Spleen (tissue), 11 donors: ENCODE results near the gene LRPPRC. TPM values are rescaled to one million over a fixed set of nuclear protein-coding genes. Genes with fewer than 3 reads are reported as not detected.

ENCODE experiments used
- DNase-seq: peaks from one replicate; pipeline ENCODE4 v3.0.0-alpha.2; 2020
- H3K27ac ChIP-seq, 8 donors: fragments of 200-600 bp; sonication (generic) in 7 of 8; 1 replicate in 4 of 8; 2 replicates in 4 of 8; pipeline versions ENCODE4 v1.5.0 to v1.8.0; 2016 to 2021; ENCODE audit warnings: inconsistent platforms in 4 of 8, mild to moderate bottlenecking in 4 of 8, moderate library complexity in 1 of 8
- H3K27me3 ChIP-seq, 7 donors: fragments of 200-600 bp; sonication (generic) in 6 of 7; replicated peaks in 1 of 7; 1 replicate in 4 of 7; 2 replicates in 3 of 7; pipeline versions ENCODE4 v1.5.0 to v1.8.0; 2016 to 2021; ENCODE audit warnings: inconsistent platforms in 3 of 7, mild to moderate bottlenecking in 1 of 7
- H3K36me3 ChIP-seq, 6 donors: fragments of 200-600 bp; sonication (generic) in 5 of 6; 1 replicate in 4 of 6; 2 replicates in 2 of 6; pipeline versions ENCODE4 v1.5.0 to v1.8.0; 2016 to 2021; ENCODE audit warnings: inconsistent platforms in 2 of 6
- H3K4me1 ChIP-seq, 6 donors: fragments of 200-600 bp; sonication (generic) in 5 of 6; 1 replicate in 3 of 6; 2 replicates in 3 of 6; pipeline versions ENCODE4 v1.5.0 to v1.8.0; 2016 to 2021; ENCODE audit warnings: inconsistent platforms in 3 of 6
- H3K4me3 ChIP-seq, 8 donors: fragments of 200-600 bp; sonication (generic) in 7 of 8; 1 replicate in 4 of 8; 2 replicates in 4 of 8; pipeline versions ENCODE4 v1.5.0 to v1.8.0; 2016 to 2021; ENCODE audit warnings: inconsistent platforms in 4 of 8, mild to moderate bottlenecking in 4 of 8, moderate library complexity in 2 of 8
- H3K9me3 ChIP-seq, 8 donors: fragments of 200-600 bp; sonication (generic) in 7 of 8; 1 replicate in 4 of 8; 2 replicates in 4 of 8; pipeline versions ENCODE4 v1.5.0 to v1.8.0; 2016 to 2021; ENCODE audit warnings: inconsistent platforms in 4 of 8
- POLR2A ChIP-seq, 3 donors: fragments of 450-650 bp; IDR thresholded peaks; one replicate each; pipeline ENCODE4 v1.5.1; 2017; ENCODE audit warnings: antibody characterized with exemption in 3 of 3, mild to moderate bottlenecking in 1 of 3
- POLR2AphosphoS5 ChIP-seq, 3 donors: sonication (generic); formaldehyde crosslinking; IDR thresholded peaks; one replicate each; pipeline ENCODE4 v1.5.1; 2017; ENCODE audit warnings: antibody characterized with exemption in 3 of 3
- WGBS, 5 donors: extraction: QIAGEN DNeasy Blood & Tissue Kit in 3 of 5; methylation state at CpG; one replicate each; pipeline versions ENCODE4 v1.1.5 to v1.1.7; 2013 to 2018; 5-methylcytosine and 5-hydroxymethylcytosine counted together
- intact Hi-C: fragments of 100-400 bp; cut with DNase I; formaldehyde crosslinking; loops from one replicate; pipeline ENCODE4 v1.15.0; 2023; ENCODE audit warnings: low total_unique reads
- polyA plus RNA-seq, 3 donors: library from polyadenylated mRNA; stranded (reverse); fragments of 200-250 nt; gene quantifications; one replicate each; pipeline ENCODE4 v1.2.1, GENCODE V29; 2013
- total RNA-seq, 7 donors: library from RNA; depleted of rRNA in 3 of 7; stranded (reverse); fragments of >200 nt in 3 of 7; fragmentation: NEBNext Ultra II Directional in 4 of 7; extraction: Animal tissue kit (Norgen Biotek cat#: 25700) in 4 of 7; gene quantifications; one replicate each; pipeline versions ENCODE4 v1.1.0 to v1.2.1, GENCODE V29; 2016 to 2021
- TF ChIP-seq, protein P1 (sequence below), 11 experiments: fragments of 200-600 bp in 7 of 11; fragments of 450-650 bp in 4 of 11; sonication (generic) in 4 of 11; IDR thresholded peaks in 8 of 11; conservative IDR thresholded peaks in 3 of 11; 1 replicate in 7 of 11; 2 replicates in 4 of 11; pipeline versions ENCODE4 v1.4.0 to v1.8.0; 2016 to 2021; ENCODE audit warnings: antibody characterized with exemption in 11 of 11, inconsistent platforms in 4 of 11, mild to moderate bottlenecking in 1 of 11
- donor health status: healthy with polysubstance abuse.
- donor health status: DM: no; HTN: no; CAD: no; lungs with moderate emphysema.
- donor health status: DM: no; HTN: no; CAD: no.
- donor health status: Bipolar disorder and iron deficiency.
- donor health status: healthy.
- donor health status: DM: no; HTN: no; CAD: no.
- donor health status: DM: yes; HTN: yes; CAD: no.

The LRPPRC gene
- total and polyA plus RNA-seq, 10 donors = 25.0 to 72.5 (median 57.1) TPM

DNA sequence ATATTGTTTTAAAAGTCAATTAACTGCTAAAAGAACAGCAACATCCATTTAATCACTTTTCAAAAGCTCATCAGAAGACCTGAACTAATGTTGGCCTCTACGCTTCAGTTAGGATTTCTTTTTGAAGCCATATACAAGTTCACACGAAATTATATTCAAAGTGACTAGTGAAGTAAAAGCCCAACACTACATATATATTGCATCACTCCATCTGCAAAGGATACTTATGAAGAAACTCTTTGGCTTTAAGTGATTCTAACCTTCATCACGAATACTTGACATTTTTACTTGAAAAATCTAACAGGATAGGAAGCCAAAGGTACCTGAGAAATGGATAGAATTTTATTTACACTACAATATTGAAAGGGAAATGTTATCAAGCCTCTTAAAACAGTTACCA lies 50.4 kb downstream of the LRPPRC start:
- Histone ChIP-seq H3K4me3 (no peak overlapping the region), H3K27ac (no peak overlapping the region), H3K4me1 (no peaks in the 10 kb centered on the region), H3K27me3 (no peaks in the 10 kb centered on the region), H3K9me3 (no peaks in the 10 kb centered on the region), H3K36me3 (peaks cover 0 to 100% (median 66%) of the 10 kb centered on the region in 6 donors)
- DNase-seq = no peak
- intact Hi-C loops = no loop called here
- WGBS, 5 donors = 88 to 94% (median 90%) methylated on average over 3 of the region's 3 CpGs
- TF ChIP-seq POLR2AphosphoS5 (IDR thresholded peaks at IDR 0.05) (no peak), POLR2A (IDR thresholded peaks at IDR 0.05) (no peak)
- TF ChIP-seq, protein P1, sequence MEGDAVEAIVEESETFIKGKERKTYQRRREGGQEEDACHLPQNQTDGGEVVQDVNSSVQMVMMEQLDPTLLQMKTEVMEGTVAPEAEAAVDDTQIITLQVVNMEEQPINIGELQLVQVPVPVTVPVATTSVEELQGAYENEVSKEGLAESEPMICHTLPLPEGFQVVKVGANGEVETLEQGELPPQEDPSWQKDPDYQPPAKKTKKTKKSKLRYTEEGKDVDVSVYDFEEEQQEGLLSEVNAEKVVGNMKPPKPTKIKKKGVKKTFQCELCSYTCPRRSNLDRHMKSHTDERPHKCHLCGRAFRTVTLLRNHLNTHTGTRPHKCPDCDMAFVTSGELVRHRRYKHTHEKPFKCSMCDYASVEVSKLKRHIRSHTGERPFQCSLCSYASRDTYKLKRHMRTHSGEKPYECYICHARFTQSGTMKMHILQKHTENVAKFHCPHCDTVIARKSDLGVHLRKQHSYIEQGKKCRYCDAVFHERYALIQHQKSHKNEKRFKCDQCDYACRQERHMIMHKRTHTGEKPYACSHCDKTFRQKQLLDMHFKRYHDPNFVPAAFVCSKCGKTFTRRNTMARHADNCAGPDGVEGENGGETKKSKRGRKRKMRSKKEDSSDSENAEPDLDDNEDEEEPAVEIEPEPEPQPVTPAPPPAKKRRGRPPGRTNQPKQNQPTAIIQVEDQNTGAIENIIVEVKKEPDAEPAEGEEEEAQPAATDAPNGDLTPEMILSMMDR (IDR thresholded peaks at IDR 0.05 in 8 of 11, conservative IDR thresholded peaks at IDR 0.05 in 3 of 11) = no peak

DNA sequence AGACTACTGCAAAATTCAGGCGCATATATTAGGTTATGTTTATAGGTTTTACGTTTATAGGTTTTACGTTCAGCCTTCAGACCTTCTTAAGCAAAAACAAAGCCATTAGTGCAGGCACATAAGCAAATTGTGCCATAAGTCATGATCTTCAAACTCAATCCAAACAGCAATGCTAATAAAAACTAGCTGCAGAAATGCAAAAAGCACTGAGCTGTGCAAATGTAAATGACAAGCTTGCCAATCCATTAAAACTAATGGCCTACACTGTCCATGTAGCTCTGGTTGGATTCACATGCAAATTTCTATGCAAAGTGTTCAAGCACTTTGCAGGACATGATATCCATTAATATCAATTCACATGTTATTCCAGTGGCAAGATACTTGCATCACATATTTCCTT lies 50.9 kb downstream of the LRPPRC start:
- intact Hi-C loops = no loop called here
- H3K4me3 ChIP-seq = no peak overlapping the region
- H3K9me3 ChIP-seq = no peaks in the 10 kb centered on the region
- TF ChIP-seq, protein P1 (IDR thresholded peaks at IDR 0.05 in 8 of 11, conservative IDR thresholded peaks at IDR 0.05 in 3 of 11) = no peak
- TF ChIP-seq POLR2AphosphoS5 (IDR thresholded peaks at IDR 0.05) (no peak), POLR2A (IDR thresholded peaks at IDR 0.05) (no peak)
- no peaks in the 10 kb centered on the region for H3K4me1 ChIP-seq
- no peak overlapping the region for H3K27ac ChIP-seq
- no peaks in the 10 kb centered on the region for H3K27me3 ChIP-seq
- peaks cover 0 to 100% (median 67%) of the 10 kb centered on the region in 6 donors for H3K36me3 ChIP-seq
- 89 to 100% (median 98%) methylated on average over 3 of the region's 3 CpGs for WGBS, 5 donors
- no peak for DNase-seq

DNA sequence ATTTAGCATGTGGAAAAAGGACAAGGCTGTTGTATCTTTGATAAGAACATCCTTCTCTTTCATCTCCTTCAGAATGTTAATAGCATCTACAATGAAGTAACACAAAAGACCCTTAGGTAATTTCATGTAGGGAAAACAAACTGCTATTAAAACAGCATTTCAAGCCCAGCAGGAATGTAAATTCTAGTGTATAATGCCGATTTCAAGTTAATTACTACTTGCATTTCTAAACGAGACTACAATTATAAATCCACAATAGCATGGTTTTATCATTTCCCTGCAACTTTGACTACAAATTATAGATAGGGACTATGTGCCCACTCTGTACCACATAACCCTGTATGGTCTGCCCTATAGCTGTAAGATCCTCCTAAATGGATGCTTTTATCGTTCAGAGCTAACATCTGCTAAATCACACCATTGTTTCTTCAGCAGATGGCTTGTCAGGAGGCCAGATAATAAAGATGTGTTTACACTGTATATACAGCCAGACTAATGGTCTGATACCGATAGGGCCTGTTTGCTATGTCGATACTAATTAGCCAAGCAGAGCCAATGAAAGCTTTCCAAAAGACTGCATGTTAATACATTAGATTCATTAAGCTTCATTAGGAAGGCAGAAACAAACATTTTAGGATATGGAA lies 51.9 kb downstream of the LRPPRC start:
- intact Hi-C loops = no loop called here
- peaks cover 0 to 100% (median 63%) of the 10 kb centered on the region in 6 donors for H3K36me3 ChIP-seq
- DNase-seq = no peak

DNA sequence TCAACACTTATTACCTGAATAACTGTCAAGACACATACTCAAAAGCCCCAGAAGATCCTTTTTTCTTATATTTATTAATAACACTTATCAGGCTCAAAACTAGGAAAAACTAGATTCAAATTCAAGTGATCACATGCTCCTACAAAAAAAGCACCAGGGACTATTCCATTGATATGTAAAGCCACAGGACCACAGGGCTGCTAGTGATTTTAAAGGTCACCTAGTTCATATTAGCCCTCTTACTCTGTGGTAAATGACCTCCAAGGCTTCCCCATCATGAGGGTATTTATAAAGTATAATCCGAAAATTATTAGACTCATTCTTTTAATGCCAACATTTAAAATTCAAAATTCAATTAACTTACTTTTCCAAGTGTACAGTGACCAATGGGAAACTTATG lies 52.5 kb downstream of the LRPPRC start:
- Histone ChIP-seq H3K36me3 (peaks cover 0 to 99% (median 58%) of the 10 kb centered on the region in 6 donors), H3K4me1 (no peaks in the 10 kb centered on the region), H3K4me3 (no peak overlapping the region), H3K9me3 (no peaks in the 10 kb centered on the region), H3K27me3 (no peaks in the 10 kb centered on the region), H3K27ac (no peak overlapping the region)
- 88 to 100% (median 92%) methylated on average over 1 of the region's 1 CpG for WGBS, 5 donors
- TF ChIP-seq POLR2A (IDR thresholded peaks at IDR 0.05) (no peak), POLR2AphosphoS5 (IDR thresholded peaks at IDR 0.05) (no peak)
- TF ChIP-seq, protein P1 (IDR thresholded peaks at IDR 0.05 in 8 of 11, conservative IDR thresholded peaks at IDR 0.05 in 3 of 11) = no peak
- intact Hi-C loops = no loop called here
- DNase-seq = no peak

More for the DNA sequence above, 51.9 kb downstream of the LRPPRC start:
- Histone ChIP-seq H3K27ac (no peak overlapping the region), H3K4me3 (no peak overlapping the region), H3K27me3 (no peaks in the 10 kb centered on the region), H3K4me1 (no peaks in the 10 kb centered on the region), H3K9me3 (no peaks in the 10 kb centered on the region)
- no peak for TF ChIP-seq POLR2AphosphoS5 (IDR thresholded peaks at IDR 0.05)
- TF ChIP-seq POLR2A (IDR thresholded peaks at IDR 0.05) = no peak
- TF ChIP-seq, protein P1 (IDR thresholded peaks at IDR 0.05 in 8 of 11, conservative IDR thresholded peaks at IDR 0.05 in 3 of 11) = no peak
- 84 to 92% (median 90%) methylated on average over 5 of the region's 5 CpGs for WGBS, 5 donors
